ENCODE data around the gene CDC14B.

Gene CDC14B

DNA sequence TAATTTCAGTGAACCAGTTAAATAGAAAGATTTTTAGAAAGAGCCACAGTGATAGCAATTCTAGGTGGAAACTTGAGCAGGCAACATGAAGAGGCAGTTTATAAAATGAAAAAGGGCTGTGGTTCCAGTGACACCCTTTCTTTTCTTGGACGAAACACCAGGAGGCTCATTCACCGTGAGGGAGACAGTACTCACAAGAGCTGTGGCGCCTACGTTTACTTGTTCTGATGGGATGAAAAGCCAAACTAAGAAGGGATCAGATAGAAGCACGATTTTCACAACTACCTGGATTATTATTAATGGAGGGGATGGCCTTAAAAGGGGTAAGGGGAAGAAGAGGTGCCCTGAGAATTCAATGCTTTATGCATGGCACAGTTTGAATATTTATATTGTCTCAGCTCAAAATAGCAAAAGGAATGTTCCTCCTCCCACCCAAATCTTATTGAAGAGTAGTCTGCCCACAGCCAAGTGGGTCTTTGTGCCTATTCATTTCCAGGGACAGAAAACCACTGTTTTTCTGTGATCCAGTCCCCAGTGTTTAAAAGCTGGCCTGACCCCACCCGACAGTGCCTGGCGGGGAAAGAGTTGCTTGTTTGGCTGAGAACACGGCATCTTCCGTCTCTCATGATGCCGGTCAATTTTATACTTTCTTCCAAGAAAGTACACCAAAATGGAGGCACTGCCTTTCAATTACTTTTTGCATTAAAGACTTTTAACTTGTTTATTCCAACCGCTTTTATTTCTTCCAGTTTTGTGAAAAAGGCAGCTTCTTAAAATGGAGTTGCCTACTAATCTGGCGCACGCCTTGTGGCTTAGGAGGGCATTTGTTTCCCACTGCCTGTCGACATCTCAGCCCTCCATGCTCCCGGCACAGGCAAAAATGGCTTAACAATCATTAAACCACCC lies 117.8 kb downstream of the CDC14B start:
- no peak for DNase-seq (ENCODE audit: low read depth)

GRCh38 chr9:96500696-96501632 lies 118.7 kb downstream of the CDC14B start:
- DNase-seq (ENCODE audit: low read depth): no peak

- DNase-seq (ENCODE audit: low read depth): no peak
These were observed 120.4 kb downstream of the CDC14B start for GRCh38 chr9:96499257-96499656.

- no peak for DNase-seq (ENCODE audit: low read depth)
These were observed 120.8 kb downstream of the CDC14B start for GRCh38 chr9:96498796-96499195.

GRCh38 chr9:96497117-96497399 lies 122.6 kb downstream of the CDC14B start:
- no peak for DNase-seq (ENCODE audit: low read depth)

- DNase-seq (ENCODE audit: low read depth): no peak
These were observed 123.1 kb downstream of the CDC14B start for GRCh38 chr9:96496368-96497116.

GRCh38 chr9:96495341-96495740 lies 124.3 kb downstream of the CDC14B start:
- no peak for DNase-seq (ENCODE audit: low read depth)

DNA sequence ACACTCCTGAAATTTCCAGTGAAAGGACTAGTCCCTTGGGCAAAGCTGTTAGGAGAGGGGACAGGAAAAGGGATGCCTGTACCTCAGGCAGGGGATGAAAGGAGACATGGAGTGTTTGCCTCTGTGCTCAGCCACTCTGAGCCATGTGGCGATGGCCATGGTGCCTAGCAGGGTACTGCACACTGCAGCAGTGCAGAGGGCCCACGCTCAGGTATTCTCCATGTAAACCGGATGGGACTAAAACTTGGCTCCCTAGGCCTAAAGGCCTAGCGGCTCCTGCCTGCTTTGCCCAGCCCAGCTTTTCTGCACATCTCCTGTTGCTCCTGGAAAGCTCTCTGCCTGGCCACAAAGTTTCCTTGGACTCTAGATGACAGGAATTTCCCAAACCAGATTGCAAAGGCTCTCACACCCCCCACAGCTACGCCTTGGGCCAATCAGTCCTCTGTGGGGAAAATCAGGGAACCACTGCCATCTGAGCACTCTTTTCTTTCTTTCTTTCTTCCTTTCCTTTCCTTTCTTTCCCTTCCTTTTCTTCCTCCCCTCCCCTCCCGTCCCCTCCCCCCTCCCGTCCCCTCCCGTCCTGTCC lies 125.3 kb downstream of the CDC14B start:
- DNase-seq (ENCODE audit: low read depth): no peak

- DNase-seq (ENCODE audit: low read depth): no peak
These were observed 125.9 kb downstream of the CDC14B start for GRCh38 chr9:96493757-96494156.

DNA sequence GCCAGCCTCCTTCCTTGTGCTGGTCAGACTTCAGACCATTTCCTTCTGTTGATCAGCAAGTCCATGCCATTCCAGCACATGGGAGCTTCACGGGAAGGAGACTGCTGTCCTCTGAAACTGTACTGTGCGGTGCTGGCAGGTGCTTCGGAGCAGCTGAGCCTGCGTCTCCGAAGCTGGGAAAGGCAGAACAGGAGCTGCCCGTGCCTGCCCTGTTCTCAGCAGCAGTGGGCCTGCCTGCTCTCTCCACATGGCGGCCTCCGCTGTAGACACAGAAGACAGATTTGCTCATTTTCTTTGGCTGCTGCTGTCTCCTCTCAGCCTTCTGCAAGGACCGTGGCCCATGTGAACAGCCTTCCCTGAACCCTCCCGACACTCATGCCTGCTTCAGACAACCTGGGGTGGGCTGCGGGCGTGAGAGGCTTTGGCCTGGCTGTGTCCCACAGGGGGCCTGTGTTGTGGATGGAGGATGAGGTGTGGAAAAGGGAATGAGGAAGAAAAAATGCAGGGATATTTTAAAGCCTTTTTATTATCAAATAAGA lies 126.6 kb downstream of the CDC14B start:
- no peak for DNase-seq (ENCODE audit: low read depth)

GRCh38 chr9:96491880-96492525 lies 127.6 kb downstream of the CDC14B start:
- DNase-seq (ENCODE audit: low read depth): no peak

GRCh38 chr9:96491079-96491879 lies 128.4 kb downstream of the CDC14B start:
- no peak for DNase-seq (ENCODE audit: low read depth)

DNA sequence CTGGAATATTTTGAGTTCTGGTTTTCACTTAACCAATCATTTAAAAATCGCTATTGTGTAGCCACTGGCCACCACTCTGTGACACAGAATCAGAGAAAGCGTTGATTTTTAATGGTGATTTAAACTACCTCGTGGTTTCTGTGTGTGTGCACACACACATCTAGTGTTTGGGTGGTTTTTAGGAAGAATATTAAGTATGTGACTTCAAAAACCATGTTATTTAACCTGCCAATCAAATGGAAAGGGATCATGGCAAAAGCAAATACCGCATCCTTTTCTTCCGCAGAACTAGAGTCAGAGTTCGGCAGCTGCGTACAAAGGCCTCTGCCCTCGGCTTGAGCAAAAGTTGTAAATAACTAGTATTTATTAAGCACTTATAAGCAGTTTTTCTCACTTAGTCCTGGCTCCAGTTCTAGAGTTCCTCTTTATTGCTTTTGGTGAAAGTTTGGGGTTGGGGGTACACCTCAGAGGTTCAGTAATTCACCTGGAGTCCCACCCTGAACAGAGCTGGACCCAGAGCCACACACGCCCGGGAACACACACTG lies 129.0 kb downstream of the CDC14B start:
- DNase-seq (ENCODE audit: low read depth): no peak

DNA sequence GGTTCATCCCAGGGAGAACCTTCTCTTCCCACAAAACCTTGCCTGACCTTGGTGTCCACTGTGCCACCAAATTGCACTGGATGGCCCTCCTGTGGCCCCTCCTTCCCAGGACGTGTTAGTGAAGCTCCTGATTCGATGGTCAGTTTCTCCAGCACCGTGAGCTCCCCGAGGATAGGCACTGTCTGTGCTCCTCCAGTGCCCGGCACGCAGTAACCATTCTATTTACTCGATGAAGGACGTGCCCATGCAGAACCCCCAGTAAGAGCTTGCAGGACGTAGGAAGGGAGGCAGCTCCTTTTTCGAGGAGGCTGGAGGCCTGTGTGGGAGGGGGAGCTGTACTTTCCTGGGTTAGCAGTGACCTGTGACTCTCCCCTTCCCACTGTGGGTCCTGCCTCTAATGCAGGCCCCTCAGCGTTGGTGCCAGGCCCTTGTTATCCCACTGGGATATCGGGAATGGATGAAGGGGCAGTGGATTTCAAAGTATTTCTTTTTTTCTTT lies 130.1 kb downstream of the CDC14B start:
- no peak for DNase-seq (ENCODE audit: low read depth)

- no peak for DNase-seq (ENCODE audit: low read depth)
These were observed 131.7 kb downstream of the CDC14B start for GRCh38 chr9:96487949-96488348.

DNA sequence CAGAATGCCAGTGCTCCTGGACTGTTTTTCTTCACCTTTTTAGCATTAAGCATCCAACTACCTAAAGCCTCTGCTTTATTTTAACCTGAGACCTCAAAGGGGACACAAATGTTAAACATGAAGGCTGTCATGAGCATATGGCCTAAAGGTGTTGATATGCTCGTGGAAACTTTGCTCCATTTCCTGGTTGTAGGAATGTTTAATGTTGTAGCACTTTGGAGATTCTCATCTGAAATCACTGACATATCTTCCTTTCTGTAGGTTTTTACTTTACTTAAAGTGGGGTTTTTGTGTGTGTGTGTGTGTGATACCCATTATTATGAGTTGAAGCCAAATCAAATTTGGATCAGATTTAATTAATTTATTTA lies 132.6 kb downstream of the CDC14B start:
- DNase-seq (ENCODE audit: low read depth): no peak

DNA sequence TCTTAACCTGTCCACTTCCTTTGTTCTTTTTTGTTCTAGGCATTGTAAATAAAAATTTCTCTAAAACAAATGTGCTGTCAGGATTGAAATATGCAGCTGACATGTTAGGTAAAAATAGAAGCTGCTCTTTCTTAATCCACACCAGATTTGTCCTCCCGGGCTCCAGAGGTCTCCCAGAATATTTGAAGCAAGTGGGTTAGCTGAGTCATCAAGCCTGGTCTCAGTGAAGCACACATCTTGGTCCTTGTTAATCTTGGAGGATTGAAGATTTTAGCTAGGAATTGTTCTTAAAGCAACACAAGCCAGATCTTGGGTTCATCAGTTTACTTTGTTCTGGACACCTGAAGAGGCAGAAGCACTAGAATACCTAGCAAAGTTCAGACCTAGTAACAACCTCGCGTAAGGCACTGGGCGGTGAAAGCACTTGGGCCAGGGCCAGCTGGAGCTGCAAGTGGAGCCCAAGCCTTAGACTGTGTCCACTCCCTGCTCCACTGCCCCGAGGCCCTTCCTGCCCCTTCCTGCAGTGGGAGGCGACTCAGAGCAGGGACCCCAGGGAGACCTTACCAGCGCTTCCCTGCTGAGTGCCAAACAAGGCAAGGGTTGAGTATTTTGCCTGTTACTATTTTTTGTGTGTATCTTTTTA lies 133.1 kb downstream of the CDC14B start:
- no peak for DNase-seq (ENCODE audit: low read depth)

DNA sequence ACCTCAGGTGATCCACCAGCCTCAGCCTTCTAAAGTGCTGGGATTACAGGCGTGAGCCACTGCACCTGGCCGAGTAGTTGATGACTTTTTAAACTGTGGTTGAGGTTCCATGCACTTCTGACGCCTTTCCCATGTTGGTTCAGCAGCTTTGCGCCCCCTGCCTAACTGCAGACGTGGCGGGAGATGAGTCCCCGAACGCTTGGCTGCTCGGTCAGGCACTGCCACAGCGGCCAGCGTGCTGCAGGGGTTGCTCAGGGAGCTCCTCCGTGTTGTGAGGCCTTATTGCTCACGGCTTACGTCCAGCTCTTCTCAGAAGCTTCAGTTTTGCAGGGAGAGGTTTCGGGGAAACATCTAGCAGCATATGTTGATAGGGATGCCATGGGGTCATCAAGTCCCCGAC lies 134.4 kb downstream of the CDC14B start:
- DNase-seq (ENCODE audit: low read depth): no peak

GRCh38 chr9:96484521-96484931 lies 135.1 kb downstream of the CDC14B start:
- no peak for DNase-seq (ENCODE audit: low read depth)

Measured in activated T-cell treated with anti-CD3 and anti-CD28 coated beads for 24 hours (primary cell).